Mesendoderm (in vitro differentiated cells): Measurements from ENCODE around the gene SPACDR.
"Not testable (repeated sequence)": the region's sequence is repeated elsewhere in the genome, so short reads cannot be mapped to it uniquely, and the experiment has no call there.

ENCODE experiments used
- DNase-seq: peaks from one replicate; pipeline ENCODE4 v3.0.0; 2013
- H2AK5ac ChIP-seq: 2 replicates; pipeline ENCODE4 v1.6.1; 2013; ENCODE audit warnings: low read length, inconsistent platforms
- H2BK120ac ChIP-seq: 2 replicates; pipeline ENCODE4 v1.6.1; 2013; ENCODE audit warnings: low read depth, mild to moderate bottlenecking, low read length, moderate library complexity, mixed read lengths
- H2BK15ac ChIP-seq: replicated peaks from 2 replicates; pipeline ENCODE4 v1.6.1; 2013; ENCODE audit warnings: low read depth, mild to moderate bottlenecking, moderate library complexity
- H2BK5ac ChIP-seq: 2 replicates; pipeline ENCODE4 v1.6.1; 2013; ENCODE audit warnings: low read length, inconsistent platforms
- H3K18ac ChIP-seq: 2 replicates; pipeline ENCODE4 v1.6.1; 2013; ENCODE audit warnings: mild to moderate bottlenecking, low read length, mixed read lengths
- H3K23ac ChIP-seq: one replicate; pipeline ENCODE4 v1.6.1; 2013; ENCODE audit warnings: low read length
- H3K27ac ChIP-seq: 2 replicates; pipeline ENCODE4 v1.5.1; 2013; ENCODE audit warnings: low read depth, mild to moderate bottlenecking, inconsistent platforms, low read length, moderate library complexity
- H3K27me3 ChIP-seq: 2 replicates; pipeline ENCODE4 v1.6.1; 2013; ENCODE audit warnings: low read length, control low read depth, mild to moderate bottlenecking, inconsistent platforms; ENCODE audit not compliant: insufficient read depth, poor library complexity
- H3K36me3 ChIP-seq: 2 replicates; pipeline ENCODE4 v1.6.1; 2013; ENCODE audit warnings: low read length, inconsistent platforms; ENCODE audit not compliant: control insufficient read depth, insufficient read depth
- H3K4ac ChIP-seq: one replicate; pipeline ENCODE4 v1.6.1; 2013; ENCODE audit warnings: low read depth, mild to moderate bottlenecking, low read length, moderate library complexity
- H3K4me1 ChIP-seq: 2 replicates; pipeline ENCODE4 v1.6.1; 2013; ENCODE audit warnings: low read depth, low read length, inconsistent platforms; ENCODE audit not compliant: control insufficient read depth
- H3K4me2 ChIP-seq: 2 replicates; pipeline ENCODE4 v1.6.1; 2013; ENCODE audit warnings: low read length
- H3K4me3 ChIP-seq: 2 replicates; pipeline ENCODE4 v1.5.1; 2013; ENCODE audit warnings: mild to moderate bottlenecking, low read length
- H3K56ac ChIP-seq: one replicate; pipeline ENCODE4 v1.6.1; 2013; ENCODE audit warnings: low read length
- H3K79me1 ChIP-seq: 2 replicates; pipeline ENCODE4 v1.6.1; 2013; ENCODE audit warnings: low read length, inconsistent platforms
- H3K79me2 ChIP-seq: 2 replicates; pipeline ENCODE4 v1.6.1; 2013; ENCODE audit warnings: mild to moderate bottlenecking, low read length; ENCODE audit not compliant: control insufficient read depth, insufficient read depth
- H3K9ac ChIP-seq: 2 replicates; pipeline ENCODE4 v1.6.1; 2013; ENCODE audit warnings: low read length, inconsistent platforms
- H4K5ac ChIP-seq: one replicate; pipeline ENCODE4 v1.6.1; 2013; ENCODE audit warnings: low read length
- H4K8ac ChIP-seq: one replicate; pipeline ENCODE4 v1.6.1; 2013; ENCODE audit warnings: low read depth, mild to moderate bottlenecking, control low read depth, low read length, moderate library complexity
- WGBS: extraction: QIAGEN DNeasy Blood & Tissue Kit; methylation state at CpG from one replicate; pipeline ENCODE4 v1.1.7; 2013; ENCODE audit warnings: low lambda C conversion rate, missing lambda C conversion rate; ENCODE audit not compliant: insufficient coverage; ENCODE audit errors: extremely low coverage; 5-methylcytosine and 5-hydroxymethylcytosine counted together

Gene SPACDR

GRCh38 chr7:100444311-100445278, 19.5 kb downstream of the SPACDR start:
- Histone ChIP-seq H3K4me1 (no peaks in the 10 kb centered on the region), H2BK120ac (no peak overlapping the region), H2AK5ac (no peak overlapping the region), H3K36me3 (no peaks in the 10 kb centered on the region), H3K18ac (no peak overlapping the region), H2BK5ac (no peak overlapping the region), H3K4ac (no peak overlapping the region), H3K27me3 (no peaks in the 10 kb centered on the region), H3K23ac (no peak overlapping the region), H3K4me3 (no peak overlapping the region), H3K79me1 (no peaks in the 10 kb centered on the region), H3K56ac (peak overlapping the region; percentile 46), H4K5ac (no peak overlapping the region), H3K4me2 (no peak overlapping the region), H3K9ac (no peak overlapping the region), H4K8ac (no peak overlapping the region), H3K79me2 (no peaks in the 10 kb centered on the region), H3K27ac (no peak overlapping the region), H2BK15ac (no peak overlapping the region)
- DNase-seq, result peak; percentile 68
- no CpG with 5 or more reads among the region's 14 CpGs for WGBS

GRCh38 chr7:100443096-100443840, 20.8 kb downstream of the SPACDR start:
- Histone ChIP-seq H2AK5ac (no peak overlapping the region), H3K4ac (no peak overlapping the region), H3K9ac (no peak overlapping the region), H3K56ac (no peak overlapping the region), H3K27ac (no peak overlapping the region), H3K18ac (no peak overlapping the region), H2BK5ac (no peak overlapping the region), H3K23ac (no peak overlapping the region), H3K4me2 (no peak overlapping the region), H3K36me3 (no peaks in the 10 kb centered on the region), H3K4me1 (no peaks in the 10 kb centered on the region), H4K5ac (no peak overlapping the region), H2BK15ac (no peak overlapping the region), H2BK120ac (no peak overlapping the region), H4K8ac (no peak overlapping the region), H3K27me3 (no peaks in the 10 kb centered on the region), H3K79me1 (no peaks in the 10 kb centered on the region), H3K4me3 (no peak overlapping the region), H3K79me2 (no peaks in the 10 kb centered on the region)
- DNase-seq, result no peak
- WGBS, result no CpG with 5 or more reads among the region's 9 CpGs

GRCh38 chr7:100441641-100442535, 22.2 kb downstream of the SPACDR start:
- WGBS, result no CpG with 5 or more reads among the region's 11 CpGs
- H3K18ac ChIP-seq, result no peak overlapping the region
- no peak for DNase-seq
- H2BK5ac ChIP-seq, result no peak overlapping the region
- H3K27ac ChIP-seq, result no peak overlapping the region
- no peak overlapping the region for H3K4me3 ChIP-seq
- H3K4me1 ChIP-seq, result no peaks in the 10 kb centered on the region
- H2BK15ac ChIP-seq, result no peak overlapping the region
- H2AK5ac ChIP-seq, result no peak overlapping the region
- no peak overlapping the region for H3K56ac ChIP-seq
- no peak overlapping the region for H2BK120ac ChIP-seq
- H3K23ac ChIP-seq, result no peak overlapping the region
- no peak overlapping the region for H4K5ac ChIP-seq
- H3K4me2 ChIP-seq, result no peak overlapping the region
- H3K4ac ChIP-seq, result no peak overlapping the region
- H3K27me3 ChIP-seq, result no peaks in the 10 kb centered on the region
- no peaks in the 10 kb centered on the region for H3K79me1 ChIP-seq
- H4K8ac ChIP-seq, result no peak overlapping the region
- no peaks in the 10 kb centered on the region for H3K79me2 ChIP-seq
- no peaks in the 10 kb centered on the region for H3K36me3 ChIP-seq
- no peak overlapping the region for H3K9ac ChIP-seq

GRCh38 chr7:100439244-100439643, 24.8 kb downstream of the SPACDR start:
- H2AK5ac ChIP-seq, H2BK15ac ChIP-seq, H3K56ac ChIP-seq, H3K27me3 ChIP-seq, H3K18ac ChIP-seq, H2BK5ac ChIP-seq, H2BK120ac ChIP-seq, H3K79me2 ChIP-seq, H3K27ac ChIP-seq, H3K4me3 ChIP-seq, H3K23ac ChIP-seq, H3K4ac ChIP-seq, H3K36me3 ChIP-seq, DNase-seq, H3K9ac ChIP-seq, H3K4me2 ChIP-seq, H4K8ac ChIP-seq, H4K5ac ChIP-seq, H3K79me1 ChIP-seq, H3K4me1 ChIP-seq: not testable (repeated sequence)
- WGBS, result no CpG with 5 or more reads among the region's 7 CpGs

- H3K36me3 ChIP-seq, H2BK5ac ChIP-seq, H2AK5ac ChIP-seq, H4K5ac ChIP-seq, H4K8ac ChIP-seq, H2BK15ac ChIP-seq, H3K56ac ChIP-seq, H3K4me3 ChIP-seq, H3K27me3 ChIP-seq, H3K79me1 ChIP-seq, H3K23ac ChIP-seq, H3K9ac ChIP-seq, DNase-seq, H2BK120ac ChIP-seq, H3K27ac ChIP-seq, H3K4me2 ChIP-seq, H3K4me1 ChIP-seq, H3K18ac ChIP-seq, H3K4ac ChIP-seq: not testable (repeated sequence)
- no CpG with 5 or more reads among the region's 8 CpGs for WGBS
- H3K79me2 ChIP-seq, result peaks cover 12% of the 10 kb centered on the region
These were observed 25.3 kb downstream of the SPACDR start for GRCh38 chr7:100438731-100439130.
